HUES64 (cell line): ENCODE results near the gene DDIT4.

Experiments
- H3K27ac ChIP-seq: 2 replicates; pipeline ENCODE4 v1.7.0; 2013; ENCODE audit warnings: low read depth, low read length, inconsistent platforms
- H3K27me3 ChIP-seq: 2 replicates; pipeline ENCODE4 v1.6.1; 2013; ENCODE audit warnings: mild to moderate bottlenecking, low read length; ENCODE audit not compliant: insufficient read depth
- H3K36me3 ChIP-seq: 2 replicates; pipeline ENCODE4 v1.6.1; 2013; ENCODE audit warnings: mild to moderate bottlenecking, low read length; ENCODE audit not compliant: insufficient read depth
- H3K4me1 ChIP-seq: 2 replicates; pipeline ENCODE4 v1.6.1; 2013; ENCODE audit warnings: mild to moderate bottlenecking, low read length, moderate library complexity; ENCODE audit not compliant: insufficient read depth
- H3K4me3 ChIP-seq: 2 replicates; pipeline ENCODE4 v1.5.1; 2013; ENCODE audit warnings: mild to moderate bottlenecking, low read length, moderate library complexity
- H3K9ac ChIP-seq: 2 replicates; pipeline ENCODE4 v1.6.1; 2013; ENCODE audit warnings: mild to moderate bottlenecking, low read depth, low read length
- H3K9me3 ChIP-seq: 2 replicates; pipeline ENCODE4 v1.6.1; 2013; ENCODE audit warnings: low read depth, low read length; ENCODE audit not compliant: insufficient read depth
- WGBS: fragments of 150-250, 120-280 bp; methylation state at CpG from one replicate; pipeline ENCODE4 v1.1.7; 2013; ENCODE audit warnings: missing lambda C conversion rate; 5-methylcytosine and 5-hydroxymethylcytosine counted together

Gene DDIT4

DNA sequence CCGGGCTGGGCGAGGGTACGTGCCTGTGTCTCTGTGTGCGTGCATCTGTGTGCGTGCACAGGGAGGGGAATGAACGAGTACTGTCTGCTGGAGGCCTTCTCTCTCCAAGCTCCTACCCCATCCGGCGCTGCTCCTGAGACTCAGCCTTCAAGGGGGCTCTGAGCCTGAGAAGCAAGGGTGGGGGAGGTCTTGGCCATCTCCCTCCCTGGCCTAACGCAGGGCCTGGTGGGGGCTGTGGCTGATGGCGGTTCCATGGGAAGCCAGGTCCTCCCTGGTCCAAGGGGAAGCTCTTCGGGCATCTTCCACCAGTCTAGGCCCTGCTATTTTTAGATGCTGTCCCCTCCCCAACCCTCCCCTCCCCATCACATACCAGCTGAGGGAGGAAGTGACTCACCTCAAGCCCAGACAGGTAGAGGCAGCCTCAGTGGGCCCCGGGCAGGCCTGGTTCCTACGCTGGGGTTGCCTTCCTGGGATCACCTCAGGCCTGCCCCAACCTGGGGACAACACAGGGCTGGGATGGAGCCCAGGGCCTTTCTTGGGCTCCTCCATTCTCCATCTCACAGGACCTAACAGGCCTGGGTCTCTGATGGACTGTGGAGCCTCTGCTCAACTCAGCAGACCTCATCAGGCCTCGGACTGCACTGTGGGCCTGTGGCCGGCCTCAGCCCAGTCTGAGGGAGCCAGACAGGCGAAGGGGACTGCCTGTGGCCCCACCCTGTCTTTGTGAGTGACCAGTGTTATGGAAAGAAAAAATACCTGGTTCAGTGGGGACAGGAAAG is 48.7 kb downstream of the DDIT4 start:
- H3K4me3 ChIP-seq, result no peak overlapping the region
- peaks cover 28% of the 10 kb centered on the region for H3K4me1 ChIP-seq
- H3K27ac ChIP-seq, result no peak overlapping the region
- no peaks in the 10 kb centered on the region for H3K9me3 ChIP-seq
- H3K27me3 ChIP-seq, result no peaks in the 10 kb centered on the region
- no peak overlapping the region for H3K9ac ChIP-seq
- 92% methylated on average over 16 of the region's 16 CpGs for WGBS
- H3K36me3 ChIP-seq, result no peaks in the 10 kb centered on the region

DNA sequence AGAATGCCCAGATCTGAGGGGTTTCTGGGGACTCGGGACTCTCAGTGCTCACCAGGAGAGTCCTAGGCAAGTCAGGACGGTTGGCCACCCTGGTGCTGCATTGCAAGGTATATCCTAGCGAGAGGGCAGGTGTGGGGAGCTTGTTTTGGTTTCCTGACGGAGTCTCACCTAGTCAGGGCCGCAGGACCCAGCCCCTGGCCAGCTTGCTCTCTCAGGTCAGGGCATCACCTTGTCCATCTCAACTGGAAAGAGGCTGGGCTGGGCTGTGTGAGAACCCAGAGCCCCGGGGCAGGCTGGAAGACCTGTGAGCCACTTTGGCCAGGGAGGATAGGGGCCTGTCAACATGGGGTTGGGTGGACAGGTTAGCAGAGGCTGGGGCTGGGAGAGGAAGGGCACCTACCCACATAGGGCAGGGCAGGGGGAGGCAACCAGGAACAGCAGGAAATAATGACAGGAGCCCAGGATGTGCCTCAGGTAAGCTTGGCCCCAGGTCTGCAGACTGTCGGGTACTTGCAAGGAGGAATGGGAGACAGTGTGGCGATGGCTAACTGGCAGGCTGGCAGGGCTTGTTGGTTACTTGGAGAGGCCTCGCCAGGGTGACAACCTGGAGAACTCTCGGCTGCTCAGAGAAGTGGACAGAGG is 49.5 kb downstream of the DDIT4 start:
- no peak overlapping the region for H3K27ac ChIP-seq
- H3K4me3 ChIP-seq, result no peak overlapping the region
- 95% methylated on average over 10 of the region's 10 CpGs for whole genome bisulfite sequencing
- no peaks in the 10 kb centered on the region for H3K9me3 ChIP-seq
- H3K4me1 ChIP-seq, result peaks cover 28% of the 10 kb centered on the region
- H3K9ac ChIP-seq, result no peak overlapping the region
- H3K36me3 ChIP-seq, result no peaks in the 10 kb centered on the region
- H3K27me3 ChIP-seq, result no peaks in the 10 kb centered on the region

DNA sequence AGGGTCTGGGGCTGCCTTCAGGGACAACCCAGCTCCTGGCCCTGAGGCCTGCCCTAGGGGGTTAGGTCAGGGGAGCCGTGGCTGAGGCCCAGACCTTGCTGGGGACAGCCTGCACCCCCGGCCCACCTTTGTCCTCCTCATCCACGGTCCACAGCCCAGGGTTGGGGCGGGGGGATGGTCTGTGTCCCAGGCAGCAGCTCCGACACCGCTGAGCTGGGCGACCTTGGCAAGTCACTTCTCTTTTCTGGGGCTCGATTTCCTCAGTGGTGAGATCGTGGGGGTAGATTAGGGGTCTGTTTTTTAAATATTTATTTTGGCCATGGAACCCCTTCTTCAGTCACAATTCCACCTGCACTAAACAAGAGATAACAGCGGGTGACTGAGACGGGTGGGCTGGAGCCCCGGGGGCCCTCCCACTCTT is 50.1 kb downstream of the DDIT4 start:
- Histone ChIP-seq H3K27me3 (no peaks in the 10 kb centered on the region), H3K9ac (no peak overlapping the region), H3K27ac (no peak overlapping the region), H3K4me1 (peaks cover 31% of the 10 kb centered on the region), H3K9me3 (no peaks in the 10 kb centered on the region), H3K36me3 (no peaks in the 10 kb centered on the region), H3K4me3 (no peak overlapping the region)
- 96% methylated on average over 11 of the region's 12 CpGs for WGBS
